GM18858 (cell line): ENCODE measurements around the gene TET1.
"Not testable (repeated sequence)": the region's sequence is repeated elsewhere in the genome, so short reads cannot be mapped to it uniquely, and the experiment has no call there.

Experiments used
- ATAC-seq: cut with Tn5 transposase; IDR thresholded peaks from one replicate; pipeline ENCODE4 v1.9.1; 2021; ENCODE audit not compliant: unreplicated experiment

Gene TET1

DNA sequence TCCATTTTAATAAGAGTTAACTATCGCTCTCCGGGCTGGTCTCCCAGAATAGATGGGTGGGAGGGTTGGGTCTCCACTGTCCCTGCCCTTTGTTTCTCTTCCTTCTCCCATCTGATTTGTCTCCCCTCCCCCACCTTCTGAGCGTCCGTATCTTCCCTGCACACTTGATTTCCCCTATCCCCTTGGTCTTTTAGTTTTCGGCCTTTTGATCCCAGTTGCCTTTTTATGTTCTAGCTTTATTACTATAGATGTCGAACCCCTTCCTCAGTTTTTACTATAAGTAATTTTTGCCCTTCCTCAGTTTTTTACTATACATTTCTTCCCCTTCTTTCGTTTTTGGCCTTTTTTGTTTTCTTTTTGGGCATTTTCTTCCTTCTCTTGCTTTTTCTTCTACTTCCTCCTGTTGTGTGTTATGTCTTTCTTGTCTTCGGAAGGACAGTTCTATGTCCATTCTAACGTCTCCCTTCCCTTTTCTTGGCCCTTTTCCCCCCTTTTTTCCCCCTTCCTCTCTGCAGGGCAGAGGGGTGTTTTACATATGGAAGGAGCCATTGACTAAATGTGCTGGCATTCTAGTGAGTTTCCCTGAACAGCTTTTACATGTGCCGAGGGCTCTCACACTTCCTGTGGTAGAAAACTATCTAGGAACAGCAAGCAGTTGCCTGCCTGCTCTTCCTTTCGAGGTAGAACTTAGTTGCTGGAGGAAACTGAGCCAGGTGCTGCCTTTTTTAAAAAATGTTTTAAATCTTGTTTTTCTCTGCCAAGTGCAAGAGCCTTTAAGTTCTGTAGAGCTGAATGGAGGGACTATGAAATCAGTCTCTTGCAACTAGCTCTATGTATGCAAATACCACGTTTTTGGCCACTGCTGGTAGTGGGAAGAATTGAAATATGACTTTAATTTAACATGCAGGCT, 2.8 kb downstream of the TET1 start:
- ATAC-seq, result no peak

DNA sequence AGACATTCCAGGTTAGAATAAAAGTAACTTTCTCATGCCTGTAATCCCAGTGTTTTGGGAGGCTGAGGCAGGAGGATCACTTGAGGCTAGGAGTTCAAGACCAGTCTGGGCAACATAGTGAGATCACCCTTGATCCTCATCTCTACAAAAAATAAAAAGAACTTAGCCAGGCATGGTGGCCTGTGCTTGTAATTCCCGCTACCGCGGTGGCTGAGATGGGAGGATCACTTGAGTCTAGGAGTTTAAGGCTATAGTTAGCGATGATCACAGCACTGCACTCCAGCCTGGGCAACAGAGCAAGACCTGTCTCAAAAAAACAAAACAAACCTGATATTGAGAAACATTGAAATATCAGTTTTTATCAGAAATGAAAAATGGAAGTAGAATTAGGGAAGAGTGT, 4.6 kb downstream of the TET1 start:
- no peak for ATAC-seq

DNA sequence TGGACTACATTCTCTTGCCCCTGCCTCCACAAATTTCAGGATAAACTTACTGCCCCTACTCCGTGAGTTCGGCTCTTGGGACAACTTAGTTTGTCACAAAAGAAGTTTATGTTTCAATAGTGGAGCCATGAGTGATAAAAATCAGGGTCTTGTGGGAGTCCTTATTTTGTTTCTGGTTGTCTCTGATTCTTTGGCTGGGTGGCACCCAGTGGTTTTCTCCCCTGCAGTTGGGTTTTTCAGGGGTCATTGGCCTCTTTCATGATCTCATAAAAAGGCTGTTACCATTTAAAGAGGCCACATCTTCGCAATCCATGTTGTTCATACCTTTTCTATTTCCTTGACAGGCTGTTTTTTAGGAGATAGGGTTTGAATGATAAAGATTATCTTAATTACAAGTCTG, 5.5 kb downstream of the TET1 start:
- no peak for ATAC-seq

DNA sequence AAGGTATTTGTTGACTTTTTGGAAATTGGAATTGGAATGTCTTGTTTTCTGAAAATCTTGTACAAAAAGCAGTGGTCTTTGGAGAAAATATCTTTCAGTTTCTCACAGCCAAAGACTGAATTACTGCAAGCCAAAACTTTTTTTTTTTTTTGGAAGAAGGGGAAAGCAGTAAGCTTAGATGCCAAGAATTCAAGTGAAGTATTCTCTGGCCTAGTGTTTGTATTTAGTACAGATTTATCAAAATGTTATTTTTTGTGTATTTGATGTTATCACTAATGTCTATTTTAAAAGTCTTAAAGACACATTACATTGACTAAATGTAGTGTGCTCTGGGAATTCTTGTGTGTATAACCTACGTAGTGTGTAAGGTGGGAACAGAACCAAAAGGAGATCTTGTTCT, 6.2 kb downstream of the TET1 start:
- ATAC-seq, result no peak

DNA sequence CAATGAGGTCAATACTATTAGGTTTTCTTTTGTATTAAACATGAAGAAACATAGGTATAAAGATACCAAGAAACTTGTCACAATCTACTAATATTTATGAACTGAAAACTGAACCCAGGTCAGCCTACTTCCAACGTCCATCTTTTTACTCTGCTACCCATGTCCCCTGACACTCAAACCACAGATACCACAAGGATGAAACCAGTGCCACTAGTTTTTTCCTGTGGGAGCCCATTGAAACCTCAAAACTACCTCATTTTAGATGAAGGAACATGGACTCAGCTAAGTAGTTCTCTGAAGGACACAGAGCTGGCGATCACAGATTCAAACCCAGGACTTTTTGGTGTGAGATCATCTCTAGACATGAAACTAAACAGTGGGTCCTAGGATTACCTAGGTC, 6.8 kb downstream of the TET1 start:
- ATAC-seq, result no peak

DNA sequence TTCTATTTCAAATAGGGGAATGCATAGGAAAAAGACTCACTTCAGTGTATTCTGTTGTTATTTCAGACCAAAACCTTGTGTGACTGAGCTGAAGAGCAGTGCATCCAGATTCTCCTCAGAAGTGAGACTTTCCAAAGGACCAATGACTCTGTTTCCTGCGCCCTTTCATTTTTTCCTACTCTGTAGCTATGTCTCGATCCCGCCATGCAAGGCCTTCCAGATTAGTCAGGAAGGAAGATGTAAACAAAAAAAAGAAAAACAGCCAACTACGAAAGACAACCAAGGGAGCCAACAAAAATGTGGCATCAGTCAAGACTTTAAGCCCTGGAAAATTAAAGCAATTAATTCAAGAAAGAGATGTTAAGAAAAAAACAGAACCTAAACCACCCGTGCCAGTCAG, 12.0 kb downstream of the TET1 start:
- no peak for ATAC-seq

DNA sequence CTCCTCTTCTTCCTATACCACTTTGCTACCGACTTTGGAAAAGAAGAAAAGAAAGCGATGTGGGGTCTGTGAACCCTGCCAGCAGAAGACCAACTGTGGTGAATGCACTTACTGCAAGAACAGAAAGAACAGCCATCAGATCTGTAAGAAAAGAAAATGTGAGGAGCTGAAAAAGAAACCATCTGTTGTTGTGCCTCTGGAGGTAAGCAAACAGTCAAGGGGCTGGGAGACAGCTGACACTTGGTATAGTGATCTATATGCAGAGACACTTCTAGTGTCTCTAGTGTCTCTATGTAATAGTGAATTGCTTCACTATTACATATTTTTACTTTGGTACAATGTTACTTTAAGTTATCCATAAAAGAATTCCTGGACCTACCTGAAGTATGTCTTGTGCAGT, 13.9 kb downstream of the TET1 start:
- ATAC-seq, result no peak

DNA sequence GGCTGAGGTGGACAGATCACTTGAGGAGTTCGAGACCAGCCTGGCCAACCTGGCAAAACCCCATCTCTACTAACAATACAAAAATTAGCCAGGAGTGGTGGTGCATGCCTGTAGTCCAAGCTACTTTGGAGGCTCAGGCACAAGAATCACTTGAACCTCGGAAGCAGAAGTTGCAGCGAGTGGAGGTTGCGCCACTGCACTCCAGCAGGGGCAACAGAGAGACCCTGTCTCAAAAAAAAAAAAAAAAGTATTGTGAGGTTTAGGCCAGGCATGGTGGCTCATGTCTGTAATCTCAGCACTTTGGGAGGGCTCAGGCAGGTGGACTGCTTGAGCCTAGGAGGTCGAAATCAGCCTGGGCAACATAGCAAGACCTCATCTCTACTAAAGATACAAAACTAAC, 16.0 kb downstream of the TET1 start:
- no peak for ATAC-seq

DNA sequence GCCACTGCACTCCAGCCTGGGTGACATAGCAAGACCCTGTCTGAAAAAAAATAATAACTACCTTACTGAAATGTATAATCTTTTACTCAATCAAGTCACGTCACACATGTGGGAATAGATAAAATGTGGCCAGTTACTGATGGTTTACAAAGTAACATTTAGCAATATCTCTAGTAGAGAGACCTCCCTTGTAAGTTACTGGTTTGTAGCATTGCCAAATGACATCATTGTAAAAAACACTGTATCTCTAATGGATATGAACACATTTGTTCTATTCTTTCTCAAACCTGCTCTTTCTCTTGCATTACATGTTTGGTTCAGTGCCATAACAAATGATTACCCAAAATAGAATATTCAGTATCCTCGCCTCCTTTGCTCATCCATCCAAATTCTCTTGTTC, 18.8 kb downstream of the TET1 start:
- no peak for ATAC-seq

DNA sequence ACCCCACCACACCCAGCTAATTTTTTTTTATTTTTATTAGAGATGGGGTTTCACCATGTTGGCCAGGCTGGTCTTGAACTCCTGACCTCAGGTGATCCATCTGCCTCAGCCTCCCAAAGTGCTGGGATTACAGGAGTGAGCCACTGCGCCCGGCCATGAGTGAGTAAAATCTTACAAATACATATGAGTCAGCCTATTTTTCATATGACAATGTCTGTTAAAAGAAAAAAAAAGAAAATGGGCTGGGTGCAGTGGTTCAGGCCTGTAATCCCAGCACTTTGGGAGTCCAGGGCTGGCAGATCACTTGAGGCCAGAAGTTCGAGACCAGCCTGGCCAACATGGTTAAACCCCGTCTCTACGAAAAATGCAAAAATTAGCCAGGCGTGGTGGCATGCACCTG, 24.1 kb downstream of the TET1 start:
- not testable (repeated sequence) for ATAC-seq

DNA sequence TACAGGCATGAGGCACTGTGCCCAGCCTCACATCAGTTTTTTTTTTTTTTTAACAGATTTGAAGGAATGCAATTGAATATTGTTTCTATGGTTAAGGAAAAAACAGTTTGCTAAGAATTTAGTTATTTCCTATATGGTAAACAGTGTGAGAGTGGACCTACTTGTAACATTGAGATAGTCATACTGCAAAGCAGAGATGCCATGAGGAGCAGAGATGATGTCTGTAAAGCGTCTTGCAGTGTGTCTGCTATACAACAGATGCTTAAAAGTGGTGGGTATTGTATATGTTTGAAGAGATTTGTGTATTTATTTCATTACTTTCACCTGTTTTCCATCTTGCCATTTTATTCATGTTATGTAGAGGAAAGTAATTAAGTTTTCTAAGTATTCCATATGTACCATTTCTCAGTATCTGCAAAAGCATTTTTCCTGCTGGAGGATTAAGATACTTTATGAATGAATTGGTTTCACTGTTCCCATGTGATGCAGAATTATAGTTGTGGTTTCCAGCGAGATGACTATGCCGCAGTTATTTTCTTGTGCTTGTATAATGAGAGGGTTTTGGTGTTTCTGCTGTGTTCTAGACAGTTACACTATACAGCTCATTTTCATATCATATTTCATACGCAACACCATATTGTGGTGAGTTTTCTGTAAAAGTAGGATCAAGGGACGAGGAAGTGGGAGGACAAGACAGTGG, 26.6 kb downstream of the TET1 start:
- no peak for ATAC-seq

DNA sequence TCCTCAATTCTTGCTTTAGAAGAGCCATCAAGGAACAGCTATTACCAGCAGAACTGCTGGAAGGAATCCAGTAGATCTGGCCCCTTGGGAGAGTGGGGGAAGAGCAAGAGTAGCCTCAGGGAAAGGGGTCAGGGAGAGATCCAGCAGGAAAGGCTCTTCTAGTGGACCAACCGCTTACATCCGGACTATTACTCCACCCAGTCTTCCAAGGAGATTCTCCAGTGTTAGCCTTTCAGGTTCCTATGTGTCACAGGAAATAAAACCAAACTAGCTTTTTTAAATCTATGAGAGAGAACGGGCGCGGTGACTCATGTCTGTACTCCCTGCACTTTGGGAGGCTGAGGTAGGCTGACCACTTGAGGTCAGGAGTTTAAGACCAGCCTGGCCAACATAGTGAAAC, 34.3 kb downstream of the TET1 start:
- no peak for ATAC-seq

DNA sequence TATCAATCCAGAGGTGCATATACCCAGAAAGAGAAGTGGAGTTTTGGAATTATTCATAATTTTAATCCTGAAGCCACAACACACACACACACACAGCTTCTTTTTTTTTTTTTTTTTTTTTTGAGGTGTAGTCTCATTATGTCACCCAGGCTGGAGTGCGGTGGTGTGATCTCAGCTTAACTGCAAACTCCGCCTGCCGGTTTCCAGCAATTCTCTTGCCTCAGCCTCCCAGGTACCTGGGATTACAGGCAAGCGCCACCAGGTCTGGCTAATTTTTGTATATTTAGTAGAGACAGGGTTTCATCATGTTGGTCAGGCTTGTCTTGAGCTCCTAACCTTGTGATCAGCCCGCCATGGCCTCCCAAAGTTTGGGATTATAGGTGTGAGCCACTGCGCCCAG, 35.4 kb downstream of the TET1 start:
- ATAC-seq, result no peak

DNA sequence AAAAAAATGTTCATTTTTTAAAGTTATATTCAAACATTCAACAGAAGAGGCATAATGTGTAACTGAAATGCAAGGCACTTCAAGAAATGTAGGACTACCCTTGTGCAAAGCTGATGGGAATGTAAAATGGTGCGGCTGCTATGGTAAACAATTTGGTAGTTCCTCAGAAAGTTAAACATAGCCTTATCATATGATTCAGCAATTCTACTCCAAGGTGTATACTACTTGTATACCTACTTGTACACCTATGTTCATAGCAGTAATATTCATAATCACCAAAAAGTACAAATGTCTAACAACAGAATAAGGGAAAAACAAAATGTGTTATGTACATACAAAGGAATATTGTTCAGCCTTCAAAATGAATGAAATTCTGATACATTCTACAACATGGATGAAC, 37.3 kb downstream of the TET1 start:
- ATAC-seq, result no peak

DNA sequence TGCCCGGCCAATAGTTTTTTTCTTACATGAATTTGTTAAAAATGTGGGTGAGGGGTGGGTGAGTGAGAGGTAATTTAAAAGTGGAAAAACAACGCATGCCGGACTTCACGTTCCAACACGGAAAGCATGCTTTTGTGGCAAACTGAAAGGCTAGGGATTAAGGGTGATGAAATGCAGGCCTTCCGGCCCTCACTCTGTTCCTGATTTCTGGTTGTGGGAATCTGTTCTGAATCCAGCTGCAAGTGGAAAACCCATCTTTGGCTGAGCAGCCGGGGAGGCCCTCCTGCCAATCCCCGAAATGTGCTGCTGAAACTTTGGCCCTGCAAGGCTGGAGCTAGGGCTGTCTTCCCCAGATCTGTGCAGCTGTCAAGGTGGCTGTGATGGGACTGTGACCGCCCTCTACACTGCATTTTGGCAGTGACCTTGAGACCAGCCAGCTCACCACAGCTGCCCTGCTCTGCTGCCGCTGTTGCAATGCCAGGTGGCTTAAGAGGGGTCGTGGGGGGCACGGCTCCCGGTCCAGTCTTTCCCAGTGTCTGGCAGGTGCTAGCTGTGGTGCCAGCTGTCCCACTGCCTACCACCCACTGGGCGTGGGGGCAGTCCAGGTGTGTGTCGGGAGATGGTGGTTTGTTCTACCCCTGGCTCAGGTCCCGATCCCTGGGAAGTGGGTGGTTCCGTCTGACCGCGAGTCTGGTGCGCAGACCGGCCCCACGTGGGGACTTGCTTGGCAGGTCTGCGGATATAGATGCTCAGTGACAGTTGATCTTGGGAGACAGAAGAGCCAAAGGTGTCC, 39.0 kb downstream of the TET1 start:
- no peak for ATAC-seq

DNA sequence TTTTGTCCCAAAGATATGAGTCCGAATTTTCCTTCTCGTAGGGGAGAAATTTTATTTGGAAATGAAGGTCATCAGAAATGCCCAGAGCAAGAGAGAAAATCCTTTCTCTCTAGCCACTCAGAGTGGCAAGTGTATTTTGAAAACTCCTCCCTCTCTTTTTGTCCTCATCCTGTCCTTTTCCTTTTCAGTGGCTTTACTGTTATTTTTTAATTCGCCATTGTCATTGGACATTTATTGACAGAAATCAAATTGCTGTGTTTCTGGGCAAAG, 39.6 kb downstream of the TET1 start:
- no peak for ATAC-seq

DNA sequence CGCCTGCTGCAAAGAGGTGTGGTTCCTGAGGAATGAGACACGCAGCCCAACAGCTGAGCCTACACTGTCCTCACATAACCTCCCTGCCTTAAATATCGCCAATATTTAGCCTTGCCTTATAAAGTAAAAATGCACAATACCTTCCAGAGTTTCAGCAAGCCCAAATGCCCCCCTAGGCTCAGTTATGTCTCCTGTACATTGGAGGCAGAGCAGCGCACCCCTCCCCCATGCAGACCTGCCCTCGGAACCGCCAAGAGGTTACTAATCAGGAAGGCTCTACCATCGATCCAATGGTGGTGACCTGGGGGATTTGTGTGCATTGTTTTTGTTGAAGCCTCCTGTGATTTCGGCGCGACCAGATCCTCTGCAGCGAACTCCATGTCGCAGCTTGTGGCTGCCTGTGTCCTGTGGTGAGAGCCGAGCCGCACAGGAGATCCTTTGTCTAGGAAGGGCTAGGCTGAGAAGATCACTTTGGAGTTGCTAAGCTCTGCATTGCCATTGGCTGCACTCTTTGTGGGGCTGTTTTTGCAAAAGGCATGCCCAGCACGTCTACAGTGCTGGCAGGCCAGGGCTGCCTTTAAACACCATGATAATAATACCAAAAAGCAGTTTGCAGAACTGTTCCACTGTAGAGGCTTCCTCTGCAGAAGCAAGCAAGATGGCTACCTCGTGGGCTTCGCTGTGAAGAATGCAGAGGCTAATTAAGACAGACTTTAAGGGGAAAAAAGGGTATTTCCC, 40.1 kb downstream of the TET1 start:
- peak; percentile 83 for ATAC-seq

DNA sequence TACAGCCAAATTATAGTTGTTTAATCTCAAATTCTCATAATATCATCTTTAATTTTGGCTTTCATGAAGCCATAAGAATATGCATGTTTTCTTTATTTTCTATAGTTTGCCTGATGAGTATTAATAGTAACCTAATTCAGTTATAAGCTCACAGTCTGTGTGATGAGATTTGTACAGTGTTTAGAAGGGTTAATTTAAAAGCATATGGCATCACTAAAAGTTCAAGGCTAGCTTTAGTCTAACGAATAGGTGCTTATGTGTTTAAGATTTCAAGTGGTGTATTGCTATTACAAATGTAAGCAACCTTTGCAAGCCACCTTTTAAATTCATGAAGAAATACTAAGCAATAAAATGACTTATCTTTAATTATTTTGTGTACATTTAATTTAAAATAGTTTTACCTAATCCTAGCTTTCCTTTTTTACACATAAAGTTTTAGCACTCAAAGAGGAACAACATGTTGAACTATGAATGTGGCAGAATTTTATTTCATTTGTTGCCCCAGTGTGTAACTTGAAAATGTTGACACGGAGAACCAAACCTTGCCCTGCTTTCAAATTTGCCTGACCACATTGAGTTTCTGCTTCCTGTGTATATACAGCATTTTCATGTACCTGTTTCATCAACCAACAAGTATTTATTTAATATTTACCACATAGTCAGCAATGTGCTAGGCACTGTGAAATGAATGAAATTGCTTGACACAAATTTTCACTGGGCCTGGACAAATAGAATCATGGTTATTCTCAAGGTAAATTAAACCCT, 41.5 kb downstream of the TET1 start:
- no peak for ATAC-seq

DNA sequence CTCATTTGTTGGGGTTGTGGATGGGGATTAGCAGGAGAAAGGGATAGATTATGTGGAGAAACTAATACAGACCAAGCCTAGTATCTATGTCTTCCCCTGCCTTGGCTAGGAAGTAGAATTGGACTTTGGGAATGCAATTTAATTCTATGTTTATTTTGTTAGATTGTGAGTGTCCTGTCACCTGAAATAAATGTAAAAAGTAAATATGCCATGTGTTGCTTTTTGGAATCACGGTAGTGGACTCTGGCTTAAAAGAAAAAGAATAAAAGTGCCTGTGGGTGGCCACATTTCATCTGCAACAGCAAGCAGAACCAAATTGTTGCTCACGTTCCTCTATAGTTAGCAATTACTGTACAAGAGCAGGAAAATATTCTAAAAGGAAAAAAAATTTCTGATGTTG, 42.3 kb downstream of the TET1 start:
- no peak for ATAC-seq

DNA sequence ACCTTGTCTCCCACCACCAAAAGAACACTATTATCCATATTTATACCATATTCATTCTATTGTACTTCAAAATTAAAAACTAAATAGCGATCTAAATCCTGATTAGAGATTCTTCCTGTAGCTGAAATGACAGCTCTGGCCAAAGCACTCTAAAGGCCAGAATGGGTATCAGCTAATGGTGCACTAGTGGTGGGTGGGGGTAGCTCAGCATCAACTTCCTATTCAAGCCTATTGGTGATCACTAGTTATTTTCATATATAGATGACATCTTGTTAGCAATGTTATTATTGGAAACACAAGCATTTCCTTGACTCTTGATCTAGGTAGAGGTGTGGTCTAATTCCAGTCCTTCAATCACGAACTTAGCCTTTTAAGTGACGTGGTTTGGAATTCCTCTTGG, 43.6 kb downstream of the TET1 start:
- ATAC-seq, result no peak

DNA sequence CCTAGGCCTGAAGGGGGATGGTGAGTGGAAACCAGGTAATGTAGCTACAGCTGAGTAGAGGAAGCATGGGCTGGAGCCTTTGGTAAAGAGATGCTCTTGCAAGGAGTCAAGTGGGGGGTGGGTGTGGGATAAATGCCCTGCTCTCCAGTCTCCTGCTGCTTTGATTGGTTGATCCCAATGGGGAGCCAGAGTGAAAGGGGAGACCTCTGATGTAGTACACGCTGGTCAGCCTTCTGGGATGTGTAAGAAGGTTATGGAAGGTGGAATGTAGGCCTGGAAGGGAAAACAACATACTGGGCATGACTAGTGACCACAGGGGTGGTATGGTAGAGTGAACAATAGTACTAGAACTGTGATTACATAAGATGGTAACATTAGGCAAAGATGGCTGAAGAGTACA, 44.3 kb downstream of the TET1 start:
- no peak for ATAC-seq
